ENCODE results near the gene CRYBB3.

The CRYBB3 gene

GRCh38 chr22:25199731-25200520 is at the start of gene CRYBB3:
Gene CRYBB3 (plus strand): TSS chr22:25199858. CDS start chr22:25201397, 1,539 bp downstream.
- no peak for DNase-seq (ENCODE audit: low read depth in 3 of 3)

- no peak for DNase-seq (ENCODE audit: low read depth in 3 of 3)
Measured at GRCh38 chr22:25153961-25154666, 45.5 kb upstream of the CRYBB3 start.

GRCh38 chr22:25154667-25154999 is 45.0 kb upstream of the CRYBB3 start:
- no peak for DNase-seq (ENCODE audit: low read depth in 3 of 3)

- no peak for DNase-seq (ENCODE audit: low read depth in 3 of 3)
Measured at GRCh38 chr22:25156736-25157135, 42.9 kb upstream of the CRYBB3 start.

GRCh38 chr22:25159028-25159427 is 40.6 kb upstream of the CRYBB3 start:
- no peak for DNase-seq (ENCODE audit: low read depth in 3 of 3)

- DNase-seq (ENCODE audit: low read depth in 3 of 3) = no peak
Measured at GRCh38 chr22:25160120-25160996, 39.3 kb upstream of the CRYBB3 start.

GRCh38 chr22:25161017-25161915 is 38.4 kb upstream of the CRYBB3 start:
- DNase-seq (ENCODE audit: low read depth in 3 of 3) = no peak

- DNase-seq (ENCODE audit: low read depth in 3 of 3) = no peak
Measured at GRCh38 chr22:25161916-25162530, 37.6 kb upstream of the CRYBB3 start.

- DNase-seq (ENCODE audit: low read depth in 3 of 3) = no peak
Measured at GRCh38 chr22:25162561-25162960, 37.1 kb upstream of the CRYBB3 start.

GRCh38 chr22:25165785-25166184 is 33.9 kb upstream of the CRYBB3 start:
- DNase-seq (ENCODE audit: low read depth in 3 of 3) = no peak

GRCh38 chr22:25166266-25167040 is 33.2 kb upstream of the CRYBB3 start:
- DNase-seq (ENCODE audit: low read depth in 3 of 3) = no peak

- DNase-seq (ENCODE audit: low read depth in 3 of 3) = no peak
Measured at GRCh38 chr22:25167082-25167481, 32.6 kb upstream of the CRYBB3 start.

GRCh38 chr22:25167834-25168601 is 31.6 kb upstream of the CRYBB3 start:
- no peak for DNase-seq (ENCODE audit: low read depth in 3 of 3)

- DNase-seq (ENCODE audit: low read depth in 3 of 3) = no peak
Measured at GRCh38 chr22:25169278-25170031, 30.2 kb upstream of the CRYBB3 start.

- no peak for DNase-seq (ENCODE audit: low read depth in 3 of 3)
Measured at GRCh38 chr22:25170426-25170980, 29.2 kb upstream of the CRYBB3 start.

- peak in 1 of 3 experiments; percentile 19 for DNase-seq (ENCODE audit: low read depth in 3 of 3)
Measured at GRCh38 chr22:25172153-25172552, 27.5 kb upstream of the CRYBB3 start.

- DNase-seq (ENCODE audit: low read depth in 3 of 3) = no peak
Measured at GRCh38 chr22:25174156-25174887, 25.3 kb upstream of the CRYBB3 start.

All from stimulated activated CD4-positive, alpha-beta T cell treated with anti-CD3 and anti-CD28 coated beads, TNF-alpha, amount 100 ng/mL, for 24 hours (primary cell).